Measurements from ENCODE around the gene DLG5.

GRCh38 chr10:77837248-77837924, 89.2 kb downstream of the DLG5 start:
- TF ChIP-seq EZH2phosphoT487 (IDR thresholded peaks at IDR 0.05; ENCODE audit: insufficient read depth, low read depth) (no peak), EZH2 (IDR thresholded peaks at IDR 0.05; ENCODE audit: insufficient read depth, poor library complexity, severe bottlenecking) (no peak)
